Keratinocyte (primary cell): Measurements from ENCODE around the gene AMN.

Source experiments
- CTCF ChIP-seq, 3 experiments: IDR thresholded peaks in 1 of 3; conservative IDR thresholded peaks in 1 of 3; optimal IDR thresholded peaks in 1 of 3; 2 replicates in 2 of 3; 3 replicates in 1 of 3; pipeline versions ENCODE3 to v1.5.1; 2011; ENCODE audit warnings: low read length in 3 of 3, mild to moderate bottlenecking in 3 of 3, moderate library complexity in 2 of 3, control low read depth in 1 of 3, inconsistent platforms in 1 of 3; ENCODE audit not compliant: insufficient read depth in 2 of 3; ENCODE audit errors: extremely low read depth in 1 of 3
- EZH2 ChIP-seq: IDR thresholded peaks from one replicate; pipeline ENCODE4 v1.6.1; 2012; ENCODE audit warnings: inconsistent platforms, mild to moderate bottlenecking, low read length, moderate library complexity

GRCh38 chr14:102952276-102952675 is 29.8 kb downstream of the AMN start:
- TF ChIP-seq EZH2: no peak
- TF ChIP-seq CTCF (optimal IDR thresholded peaks at IDR 0.05 in 1 of 3, IDR thresholded peaks at IDR 0.05 in 1 of 3, conservative IDR thresholded peaks at IDR 0.05 in 1 of 3; ENCODE audit: extremely low read depth in 1 of 3, insufficient read depth in 2 of 3, low read length in 3 of 3): no peak
